OCI-LY7 (cell line): ENCODE measurements around the gene ERCC5. TPM values are rescaled to one million over a fixed set of nuclear protein-coding genes. Genes with fewer than 3 reads are reported as not detected.

Experiments
- BruUV-seq: library from RNA; stranded (reverse); fragments of 400-500 nt; replicated peaks from 2 replicates; lab custom pipeline; 2021; lab: Mats Ljungman, UMichigan
- CTCF ChIA-PET: fragments of 300-600 bp; sonication (Branson Sonifier 250); formaldehyde crosslinking; loops from one replicate; lab custom pipeline; 2022; ENCODE audit warnings: antibody characterized with exemption; ENCODE audit not compliant: unreplicated experiment; lab: Charles Lee
- POLR2A ChIA-PET: fragments of 300-600 bp; sonication (Branson Sonifier 250); formaldehyde crosslinking; loops from one replicate; lab custom pipeline; 2022; ENCODE audit warnings: antibody characterized with exemption; lab: Charles Lee
- DNase-seq: peaks from one replicate; pipeline ENCODE4 v3.0.0-alpha.2; 2015; ENCODE audit warnings: low spot score
- H2AFZ ChIP-seq: fragments of 200-600 bp; sonication (generic), shearing (Covaris generic); 2 replicates; pipeline ENCODE4 v1.6.1; 2014; ENCODE audit warnings: mild to moderate bottlenecking, antibody characterized with exemption, low read length, moderate library complexity
- H3K27ac ChIP-seq: fragments of 200-600 bp; sonication (generic); 2 replicates; pipeline ENCODE4 v1.5.1; 2014; ENCODE audit warnings: mixed run types, low read depth, mild to moderate bottlenecking, moderate library complexity, low read length, inconsistent platforms; ENCODE audit not compliant: poor library complexity, severe bottlenecking
- H3K36me3 ChIP-seq: fragments of 200-600 bp; sonication (generic); 2 replicates; pipeline ENCODE4 v1.6.1; 2014; ENCODE audit warnings: mild to moderate bottlenecking, antibody characterized with exemption, low read length, moderate library complexity, mixed read lengths; ENCODE audit not compliant: insufficient read depth
- H3K4me1 ChIP-seq: fragments of 200-600 bp; sonication (generic); 2 replicates; pipeline ENCODE4 v1.5.1; 2014; ENCODE audit warnings: mild to moderate bottlenecking, low read length; ENCODE audit not compliant: insufficient read depth, poor library complexity, severe bottlenecking
- H3K4me2 ChIP-seq: fragments of 200-600 bp; sonication (generic); 2 replicates; pipeline ENCODE4 v1.6.1; 2014; ENCODE audit warnings: mild to moderate bottlenecking, low read length
- H3K4me3 ChIP-seq: fragments of 200-600 bp; sonication (generic); 2 replicates; pipeline ENCODE4 v1.5.1; 2014; ENCODE audit warnings: mild to moderate bottlenecking, low read depth, low read length; ENCODE audit not compliant: poor library complexity, severe bottlenecking
- H3K79me2 ChIP-seq: fragments of 200-600 bp; sonication (generic); 2 replicates; pipeline ENCODE4 v1.6.1; 2016; ENCODE audit warnings: low read depth, mild to moderate bottlenecking, low read length, moderate library complexity, mixed read lengths; ENCODE audit not compliant: insufficient read depth
- H3K9me2 ChIP-seq: fragments of 200-600 bp; sonication (generic); 2 replicates; pipeline ENCODE4 v1.6.1; 2016; ENCODE audit warnings: mild to moderate bottlenecking, low read length, mixed read lengths; ENCODE audit not compliant: insufficient read depth
- H3K9me3 ChIP-seq: fragments of 200-600 bp; sonication (generic); 2 replicates; pipeline ENCODE4 v1.6.1; 2014; ENCODE audit warnings: mild to moderate bottlenecking, mixed run types, low read length, mixed read lengths
- H4K20me1 ChIP-seq: fragments of 200-600 bp; sonication (generic); 2 replicates; pipeline ENCODE4 v1.6.1; 2014; ENCODE audit warnings: mild to moderate bottlenecking, antibody characterized with exemption, low read length, moderate library complexity, mixed read lengths; ENCODE audit not compliant: insufficient read depth
- CTCF ChIP-seq: fragments of 200-600 bp; sonication (generic); conservative IDR thresholded peaks from 2 replicates; pipeline ENCODE4 v1.5.1; 2014; ENCODE audit warnings: mild to moderate bottlenecking, antibody characterized with exemption, low read length, moderate library complexity, mixed read lengths
- EZH2phosphoT487 ChIP-seq: fragments of 200-600 bp; sonication (generic); IDR thresholded peaks from 2 replicates; pipeline ENCODE4 v1.6.1; 2018; ENCODE audit warnings: low read depth, borderline replicate concordance, mild to moderate bottlenecking, mixed run types, antibody characterized with exemption, low read length, moderate library complexity, mixed read lengths
- intact Hi-C: fragments of 100-400 bp; cut with micrococcal nuclease; formaldehyde crosslinking; loops from one replicate; pipeline ENCODE4 v1.10.0; 2022; ENCODE audit not compliant: unreplicated experiment
- total RNA-seq, 2 experiments: library from RNA; depleted of rRNA in 1 of 2; stranded (reverse); fragments of >200 nt in 1 of 2; shearing (Covaris generic) in 1 of 2; gene quantifications; 2 replicates each; pipeline ENCODE4 v1.2.3, GENCODE V29; 2014 to 2022

Gene ERCC5
- total RNA-seq, 2 experiments from 2014 or later = 37.9 to 38.5 TPM

- Histone ChIP-seq H3K4me1 (peaks cover 3% of the 10 kb centered on the region), H3K9me2 (no peaks in the 10 kb centered on the region), H4K20me1 (no peaks in the 10 kb centered on the region), H3K4me2 (no peak overlapping the region), H3K36me3 (peaks cover 4% of the 10 kb centered on the region; the same call in 1 of the 2 replicates), H3K27ac (no peak overlapping the region), H2AFZ (no peak overlapping the region), H3K9me3 (no peaks in the 10 kb centered on the region), H3K4me3 (no peak overlapping the region), H3K79me2 (no peaks in the 10 kb centered on the region)
- POLR2A ChIA-PET = interaction anchor here (2.0 kb wide), 1 partner anchor 228 kb away, joined by 4 read pairs; no protein-coding TSS in a partner anchor
- no TSS peak for BruUV-seq
- DNase-seq = no peak
- TF ChIP-seq EZH2phosphoT487 (no peak), CTCF (no peak)
- intact Hi-C loops = no loop called here
- CTCF ChIA-PET = no interaction called here
Observed at GRCh38 chr13:102915393-102915930, 69.6 kb downstream of the ERCC5 start.

GRCh38 chr13:102917019-102917418 is 71.2 kb downstream of the ERCC5 start:
- Histone ChIP-seq H3K27ac (no peak overlapping the region), H2AFZ (no peak overlapping the region), H3K4me2 (no peak overlapping the region), H3K4me3 (no peak overlapping the region), H3K4me1 (peaks cover 3% of the 10 kb centered on the region), H3K9me3 (no peaks in the 10 kb centered on the region), H3K36me3 (peaks cover 4% of the 10 kb centered on the region; the same call in 1 of the 2 replicates), H3K79me2 (no peaks in the 10 kb centered on the region), H4K20me1 (no peaks in the 10 kb centered on the region), H3K9me2 (no peaks in the 10 kb centered on the region)
- TF ChIP-seq CTCF = no peak
- no peak for TF ChIP-seq EZH2phosphoT487
- ChIA-PET POLR2A (no interaction called here), CTCF (no interaction called here)
- DNase-seq = no peak
- intact Hi-C loops = no loop called here
- BruUV-seq = no TSS peak

GRCh38 chr13:102922184-102922583 is 76.4 kb downstream of the ERCC5 start:
- BruUV-seq = no TSS peak
- no peak overlapping the region for H2AFZ ChIP-seq
- ChIA-PET CTCF (interaction anchor here (1.5 kb wide), 1 partner anchor 52 kb away, joined by 3 read pairs; no protein-coding TSS in a partner anchor), POLR2A (interaction anchor here (0.6 to 2.2 kb wide), 4 partner anchors 11 to 251 kb away, joined by 3 to 7 read pairs (median 3); no protein-coding TSS in a partner anchor)
- peaks cover 5% of the 10 kb centered on the region; the same call in 1 of the 2 replicates for H3K9me3 ChIP-seq
- TF ChIP-seq EZH2phosphoT487 (no peak), CTCF (no peak)
- no peak overlapping the region for H3K27ac ChIP-seq
- H3K4me2 ChIP-seq = no peak overlapping the region
- no peak for DNase-seq
- H3K4me3 ChIP-seq = no peak overlapping the region
- peaks cover 12% of the 10 kb centered on the region for H3K4me1 ChIP-seq
- no peaks in the 10 kb centered on the region for H4K20me1 ChIP-seq
- H3K79me2 ChIP-seq = no peaks in the 10 kb centered on the region
- H3K9me2 ChIP-seq = no peaks in the 10 kb centered on the region
- intact Hi-C loops = loop anchor here (2.0 kb wide), 1 partner anchor 109 kb away; no protein-coding TSS in a partner anchor
- peaks cover 4% of the 10 kb centered on the region; the same call in 1 of the 2 replicates for H3K36me3 ChIP-seq
